ENCODE measurements around the gene ADGRB2.

DNA sequence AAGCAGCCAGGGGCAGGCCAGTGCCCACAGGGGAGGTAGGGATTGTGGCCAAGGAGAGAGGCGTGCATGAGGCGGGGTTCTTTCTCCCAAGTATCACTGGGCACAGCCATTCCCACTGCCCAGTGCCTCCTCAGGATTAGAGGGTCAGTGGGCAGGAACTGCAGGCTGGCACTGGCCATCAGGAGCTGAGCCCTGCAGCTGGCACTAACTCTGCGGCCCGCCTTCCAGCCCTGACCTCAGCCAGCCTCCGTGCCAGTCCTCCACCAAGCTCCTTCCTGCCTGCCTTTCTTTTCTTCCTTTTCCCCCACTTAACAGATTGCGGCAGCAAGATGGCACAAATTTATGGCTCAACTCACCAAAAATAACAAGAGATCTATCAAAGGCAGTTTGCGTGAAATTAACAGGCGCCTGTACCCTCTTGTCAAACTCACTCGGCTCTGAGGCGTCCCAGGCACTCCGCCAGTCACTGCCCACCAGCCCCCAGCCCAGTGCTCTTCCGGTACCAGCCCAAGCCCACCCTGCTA lies 11.1 kb downstream of the ADGRB2 start:
- TF ChIP-seq CTCF (conservative IDR thresholded peaks at IDR 0.05; ENCODE audit: low read depth, low read length) (no peak), EZH2 (IDR thresholded peaks at IDR 0.05; ENCODE audit: low read length, unreplicated experiment) (no peak)
